ENCODE measurements around the gene FCHO2. TPM values are rescaled to one million over a fixed set of nuclear protein-coding genes. Genes with fewer than 3 reads are reported as not detected.

The FCHO2 gene
- total and polyA plus RNA-seq, 2 of the 8 experiments (the other 6 are each of a cell fraction or from before 2014, with no cell fraction given): 4.3 to 15.7 TPM

DNA sequence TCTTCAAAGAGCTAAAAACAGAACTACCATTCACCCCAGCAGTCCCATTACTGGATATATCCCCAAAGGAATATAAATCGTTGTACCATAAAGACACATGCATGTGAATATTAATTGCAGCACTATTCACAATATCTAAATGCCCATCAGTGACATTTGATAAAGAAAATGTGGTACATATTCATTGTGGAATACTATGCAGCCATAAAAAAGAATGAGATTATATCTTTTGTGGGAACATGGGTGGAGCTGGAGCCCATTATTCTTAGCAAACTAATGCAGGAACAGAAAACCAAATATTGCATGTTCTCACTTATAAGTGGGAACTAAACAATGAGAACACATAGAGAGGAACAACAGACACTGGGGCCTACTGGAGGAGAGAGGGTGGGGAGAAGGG is 38.7 kb downstream of the FCHO2 start:
- no peaks in the 10 kb centered on the region for H3K36me3 ChIP-seq (ENCODE audit: control insufficient read depth in 2 of 4, insufficient read depth in 4 of 4, low read length in 3 of 4)
- no peak overlapping the region for H3K4ac ChIP-seq (replicated peaks; ENCODE audit: insufficient read length, low read depth, low read length)
- no peak overlapping the region for H4K5ac ChIP-seq (ENCODE audit: insufficient read length, low read depth, low read length)
- H4K20me1 ChIP-seq (replicated peaks in 1 of 2; ENCODE audit: control insufficient read depth in 1 of 2, insufficient read depth in 2 of 2, low read length in 2 of 2): no peaks in the 10 kb centered on the region
- TF ChIP-seq NRF1 (IDR thresholded peaks at IDR 0.05; ENCODE audit: low read depth, low read length) (no peak), CHD1 (IDR thresholded peaks at IDR 0.05; ENCODE audit: low read depth, low read length) (no peak), EGR1 (IDR thresholded peaks at IDR 0.05; ENCODE audit: borderline replicate concordance, low read depth, low read length) (no peak), RFX5 (IDR thresholded peaks at IDR 0.05; ENCODE audit: borderline replicate concordance, low read depth, low read length) (no peak), CHD2 (IDR thresholded peaks at IDR 0.05; ENCODE audit: low read length) (no peak), POLR2A (IDR thresholded peaks at IDR 0.05; ENCODE audit: control extremely low read depth in 1 of 2, low read depth in 2 of 2, low read length in 2 of 2) (no peak), KDM5A (IDR thresholded peaks at IDR 0.05; ENCODE audit: low read length) (no peak), JUND (IDR thresholded peaks at IDR 0.05; ENCODE audit: low read length) (no peak), RBBP5 (IDR thresholded peaks at IDR 0.05; ENCODE audit: borderline replicate concordance, low read depth, low read length) (no peak), EZH2 (IDR thresholded peaks at IDR 0.05; ENCODE audit: low read depth, low read length, severe bottlenecking) (no peak), KDM1A (IDR thresholded peaks at IDR 0.05; ENCODE audit: borderline replicate concordance, low read length) (no peak), CTBP2 (IDR thresholded peaks at IDR 0.05; ENCODE audit: borderline replicate concordance, insufficient read depth, insufficient read length, low read length) (no peak), EP300 (IDR thresholded peaks at IDR 0.05; ENCODE audit: borderline replicate concordance in 1 of 2, low read depth in 2 of 2, low read length in 2 of 2) (no peak)
- TF ChIP-seq, protein P1, sequence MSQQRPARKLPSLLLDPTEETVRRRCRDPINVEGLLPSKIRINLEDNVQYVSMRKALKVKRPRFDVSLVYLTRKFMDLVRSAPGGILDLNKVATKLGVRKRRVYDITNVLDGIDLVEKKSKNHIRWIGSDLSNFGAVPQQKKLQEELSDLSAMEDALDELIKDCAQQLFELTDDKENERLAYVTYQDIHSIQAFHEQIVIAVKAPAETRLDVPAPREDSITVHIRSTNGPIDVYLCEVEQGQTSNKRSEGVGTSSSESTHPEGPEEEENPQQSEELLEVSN (IDR thresholded peaks at IDR 0.05): no peak
- FAIRE-seq: no peak
- no peak overlapping the region for H2BK12ac ChIP-seq (ENCODE audit: low read depth, low read length)
- POLR2A ChIA-PET (ENCODE audit: partially characterized antibody): interaction anchor here (0.7 to 0.8 kb wide), 2 partner anchors 11 to 132 kb away, joined by 3 to 4 read pairs; no protein-coding TSS in a partner anchor
- no peak overlapping the region for H3K23ac ChIP-seq (ENCODE audit: insufficient read length)
- 76% methylated on average over 1 of the region's 1 CpG; no CpG with 5 or more reads in 1 of the 2 experiments for WGBS, 2 experiments (ENCODE audit: extremely low coverage in 1 of 2, insufficient coverage in 1 of 2, insufficient read length in 1 of 2, insufficient replicate concordance in 2 of 2, low coverage in 1 of 2, low lambda C conversion rate in 2 of 2, missing lambda C conversion rate in 1 of 2)
- CTCF ChIA-PET (ENCODE audit: partially characterized antibody): no interaction called here
- no peak for DNase-seq (ENCODE audit: low read depth in 1 of 2, low spot score in 2 of 2)
- no peak overlapping the region for H2BK5ac ChIP-seq (ENCODE audit: low read depth, low read length)
- H3K14ac ChIP-seq (ENCODE audit: insufficient read length): no peak overlapping the region
- H3K56ac ChIP-seq (replicated peaks; ENCODE audit: insufficient read length, low read depth, low read length): no peak overlapping the region
- no peak overlapping the region for H2AFZ ChIP-seq (ENCODE audit: low read length)
- no peak overlapping the region for H2BK15ac ChIP-seq (ENCODE audit: low read length)
- H4K91ac ChIP-seq (replicated peaks; ENCODE audit: insufficient read length, low read length): no peak overlapping the region
- no peaks in the 10 kb centered on the region for H3K4me1 ChIP-seq (replicated peaks in 1 of 4; ENCODE audit: control insufficient read depth in 3 of 4, insufficient read depth in 4 of 4, low read length in 3 of 4)
- H4K8ac ChIP-seq (ENCODE audit: extremely low read depth, insufficient read depth, low read length): no peak overlapping the region
- no peak overlapping the region for H2BK120ac ChIP-seq (replicated peaks; ENCODE audit: low read depth, low read length)
- H3K9ac ChIP-seq (replicated peaks in 1 of 4; ENCODE audit: extremely low read depth in 1 of 4, low read depth in 3 of 4, low read length in 3 of 4): no peak overlapping the region
- no peak overlapping the region for H3K18ac ChIP-seq (ENCODE audit: extremely low read depth, low read length)
- H3K9me3 ChIP-seq (ENCODE audit: insufficient read depth in 2 of 2, low read depth in 1 of 2, low read length in 1 of 2): no peaks in the 10 kb centered on the region
- H2BK20ac ChIP-seq (ENCODE audit: low read length): no peak overlapping the region
- H3K4me2 ChIP-seq (ENCODE audit: insufficient read depth in 1 of 2, low read depth in 2 of 2, low read length in 2 of 2): no peak overlapping the region
- no peak overlapping the region for H3K27ac ChIP-seq (ENCODE audit: low read depth, low read length)
- no peaks in the 10 kb centered on the region for H3K79me1 ChIP-seq (ENCODE audit: low read depth, low read length)
- H3K4me3 ChIP-seq (ENCODE audit: extremely low read depth in 1 of 4, insufficient read depth in 2 of 4, low read depth in 3 of 4, low read length in 4 of 4): no peak overlapping the region
- no peak overlapping the region for H2AK5ac ChIP-seq (ENCODE audit: low read depth, low read length)
- no peaks in the 10 kb centered on the region for H3K23me2 ChIP-seq (ENCODE audit: low read depth, low read length)
- no peaks in the 10 kb centered on the region for H3K27me3 ChIP-seq (replicated peaks in 1 of 4; ENCODE audit: control insufficient read depth in 3 of 4, extremely low read depth in 1 of 4, insufficient read depth in 3 of 4, low read length in 3 of 4)
- H3K79me2 ChIP-seq (ENCODE audit: control insufficient read depth in 1 of 2, insufficient read depth in 2 of 2, low read length in 2 of 2): no peaks in the 10 kb centered on the region
